ENCODE measurements around the gene EMILIN1. TPM values are rescaled to one million over a fixed set of nuclear protein-coding genes. Genes with fewer than 3 reads are reported as not detected.

The EMILIN1 gene
- total and polyA plus RNA-seq, 2 donors (not counting 1 experiment from before 2014, with no cell fraction given), result 46.8 to 187 TPM

GRCh38 chr2:27040282-27040681 is 38.1 kb upstream of the EMILIN1 start:
- no peak overlapping the region for H3K9ac ChIP-seq (ENCODE audit: insufficient read depth, low read length)
- peaks cover 3% of the 10 kb centered on the region for H3K79me2 ChIP-seq (ENCODE audit: control insufficient read depth, insufficient read depth, low read length)
- H3K4me1 ChIP-seq (ENCODE audit: control insufficient read depth, extremely low read depth, insufficient read depth, low read length), result peaks cover 2% of the 10 kb centered on the region
- no peak overlapping the region for H3K27ac ChIP-seq (ENCODE audit: insufficient read depth, low read length)
- DNase-seq (ENCODE audit: low read depth in 2 of 2), result no peak
- no peaks in the 10 kb centered on the region for H3K9me3 ChIP-seq (ENCODE audit: control insufficient read depth, insufficient read depth, low read depth, low read length)
- peaks cover 47% of the 10 kb centered on the region for H3K36me3 ChIP-seq (ENCODE audit: control insufficient read depth, insufficient read depth, low read length)
- no peak overlapping the region for H3K4me3 ChIP-seq (replicated peaks in 1 of 4; ENCODE audit: control extremely low read depth in 1 of 4, insufficient read depth in 1 of 4, low read depth in 3 of 4, low read length in 4 of 4)
- no peak overlapping the region for H2AFZ ChIP-seq (ENCODE audit: low read length)
- H3K4me2 ChIP-seq (ENCODE audit: extremely low read depth, insufficient read depth, low read length), result no peak overlapping the region
- no peaks in the 10 kb centered on the region for H4K20me1 ChIP-seq (ENCODE audit: control insufficient read depth, extremely low read depth, insufficient read depth, low read length)
- TF ChIP-seq EZH2 (IDR thresholded peaks at IDR 0.05; ENCODE audit: low read length, missing control alignments), result no peak
- no peak for TF ChIP-seq CTCF (conservative IDR thresholded peaks at IDR 0.05 in 1 of 2, IDR thresholded peaks at IDR 0.05 in 1 of 2; ENCODE audit: low read depth in 1 of 2, low read length in 2 of 2)
- H3K27me3 ChIP-seq (ENCODE audit: control insufficient read depth, insufficient read depth, low read length), result no peaks in the 10 kb centered on the region

GRCh38 chr2:27041752-27042151 is 36.7 kb upstream of the EMILIN1 start:
- no peaks in the 10 kb centered on the region for H3K27me3 ChIP-seq (ENCODE audit: control insufficient read depth, insufficient read depth, low read length)
- H3K4me1 ChIP-seq (ENCODE audit: control insufficient read depth, extremely low read depth, insufficient read depth, low read length), result peaks cover 2% of the 10 kb centered on the region
- no peak overlapping the region for H3K4me2 ChIP-seq (ENCODE audit: extremely low read depth, insufficient read depth, low read length)
- H3K27ac ChIP-seq (ENCODE audit: insufficient read depth, low read length), result no peak overlapping the region
- no peak for TF ChIP-seq EZH2 (IDR thresholded peaks at IDR 0.05; ENCODE audit: low read length, missing control alignments)
- no peak for TF ChIP-seq CTCF (conservative IDR thresholded peaks at IDR 0.05 in 1 of 2, IDR thresholded peaks at IDR 0.05 in 1 of 2; ENCODE audit: low read depth in 1 of 2, low read length in 2 of 2)
- H3K9me3 ChIP-seq (ENCODE audit: control insufficient read depth, insufficient read depth, low read depth, low read length), result no peaks in the 10 kb centered on the region
- H2AFZ ChIP-seq (ENCODE audit: low read length), result no peak overlapping the region
- DNase-seq (ENCODE audit: low read depth in 2 of 2), result peak in 1 of 2 donors; percentile 50
- H3K36me3 ChIP-seq (ENCODE audit: control insufficient read depth, insufficient read depth, low read length), result peaks cover 36% of the 10 kb centered on the region
- H3K79me2 ChIP-seq (ENCODE audit: control insufficient read depth, insufficient read depth, low read length), result no peaks in the 10 kb centered on the region
- no peaks in the 10 kb centered on the region for H4K20me1 ChIP-seq (ENCODE audit: control insufficient read depth, extremely low read depth, insufficient read depth, low read length)
- H3K9ac ChIP-seq (ENCODE audit: insufficient read depth, low read length), result no peak overlapping the region
- no peak overlapping the region for H3K4me3 ChIP-seq (replicated peaks in 1 of 4; ENCODE audit: control extremely low read depth in 1 of 4, insufficient read depth in 1 of 4, low read depth in 3 of 4, low read length in 4 of 4)

GRCh38 chr2:27042159-27042661 is 36.2 kb upstream of the EMILIN1 start:
- Histone ChIP-seq H3K79me2 (ENCODE audit: control insufficient read depth, insufficient read depth, low read length) (no peaks in the 10 kb centered on the region), H3K4me3 (replicated peaks in 1 of 4; ENCODE audit: control extremely low read depth in 1 of 4, insufficient read depth in 1 of 4, low read depth in 3 of 4, low read length in 4 of 4) (no peak overlapping the region), H3K9ac (ENCODE audit: insufficient read depth, low read length) (no peak overlapping the region), H3K9me3 (ENCODE audit: control insufficient read depth, insufficient read depth, low read depth, low read length) (no peaks in the 10 kb centered on the region), H3K27me3 (ENCODE audit: control insufficient read depth, insufficient read depth, low read length) (no peaks in the 10 kb centered on the region), H3K27ac (ENCODE audit: insufficient read depth, low read length) (no peak overlapping the region), H3K36me3 (ENCODE audit: control insufficient read depth, insufficient read depth, low read length) (peaks cover 32% of the 10 kb centered on the region), H4K20me1 (ENCODE audit: control insufficient read depth, extremely low read depth, insufficient read depth, low read length) (no peaks in the 10 kb centered on the region), H2AFZ (ENCODE audit: low read length) (no peak overlapping the region), H3K4me1 (ENCODE audit: control insufficient read depth, extremely low read depth, insufficient read depth, low read length) (peaks cover 2% of the 10 kb centered on the region), H3K4me2 (ENCODE audit: extremely low read depth, insufficient read depth, low read length) (no peak overlapping the region)
- no peak for TF ChIP-seq EZH2 (IDR thresholded peaks at IDR 0.05; ENCODE audit: low read length, missing control alignments)
- no peak for TF ChIP-seq CTCF (conservative IDR thresholded peaks at IDR 0.05 in 1 of 2, IDR thresholded peaks at IDR 0.05 in 1 of 2; ENCODE audit: low read depth in 1 of 2, low read length in 2 of 2)
- no peak for DNase-seq (ENCODE audit: low read depth in 2 of 2)

Data from fibroblast of lung (primary cell).